ENCODE data around the gene PDCD10.

PDCD10 gene

GRCh38 chr3:167733961-167734497 is 663 bp downstream of the PDCD10 start:
- DNase-seq = peak; percentile 8

GRCh38 chr3:167732313-167733065 is 2.2 kb downstream of the PDCD10 start:
- DNase-seq = no peak

GRCh38 chr3:167731393-167731792 is 3.3 kb downstream of the PDCD10 start:
- DNase-seq = no peak

GRCh38 chr3:167729591-167729990 is 5.1 kb downstream of the PDCD10 start:
- no peak for DNase-seq

- no peak for DNase-seq
These were observed 5.9 kb downstream of the PDCD10 start for GRCh38 chr3:167728632-167729323.

DNA sequence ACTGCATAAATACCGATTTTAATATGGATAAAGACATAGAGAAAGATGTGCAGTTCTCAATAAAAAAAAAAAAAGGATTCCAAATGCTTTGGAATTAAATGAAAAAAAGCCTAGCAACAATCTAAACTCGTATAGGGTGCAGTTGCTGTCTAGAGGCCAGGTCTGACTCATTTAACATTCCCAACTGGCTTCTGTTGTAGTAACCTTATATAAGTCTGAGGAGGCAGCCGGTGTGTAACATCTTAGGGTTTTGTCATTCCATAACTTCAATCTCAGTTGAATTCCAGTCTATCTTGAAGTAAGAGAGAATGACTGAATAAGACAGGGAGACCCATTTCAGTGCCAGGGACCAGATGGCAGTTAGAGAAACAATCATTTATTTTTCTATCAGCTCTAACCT is 6.5 kb downstream of the PDCD10 start:
- DNase-seq = peak; percentile 74

- no peak for DNase-seq
These were observed 10.8 kb downstream of the PDCD10 start for GRCh38 chr3:167723872-167724271.

- no peak for DNase-seq
These were observed 11.6 kb downstream of the PDCD10 start for GRCh38 chr3:167723025-167723512.

GRCh38 chr3:167718582-167718981 is 16.1 kb downstream of the PDCD10 start:
- DNase-seq = no peak

DNA sequence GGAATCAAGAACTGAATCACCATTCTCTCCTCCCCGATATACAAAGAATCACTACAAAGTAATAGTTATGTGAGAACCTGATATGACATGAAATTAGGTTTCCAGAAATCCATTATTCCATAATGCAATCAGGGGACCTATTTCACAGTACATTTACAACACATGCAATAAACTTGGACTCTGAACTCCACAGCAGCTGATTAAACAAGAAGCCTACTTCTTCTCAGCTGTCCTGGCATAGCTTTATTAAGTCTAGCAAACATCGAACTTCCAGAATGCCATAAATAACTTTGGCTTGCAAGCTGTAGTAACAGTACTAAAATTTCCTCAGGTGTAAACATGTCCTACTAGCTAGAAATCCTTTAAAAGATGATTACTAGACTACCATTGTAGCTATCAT is 17.8 kb downstream of the PDCD10 start:
- DNase-seq = no peak

- DNase-seq = peak; percentile 6
These were observed 19.8 kb downstream of the PDCD10 start for GRCh38 chr3:167714871-167715270.

DNA sequence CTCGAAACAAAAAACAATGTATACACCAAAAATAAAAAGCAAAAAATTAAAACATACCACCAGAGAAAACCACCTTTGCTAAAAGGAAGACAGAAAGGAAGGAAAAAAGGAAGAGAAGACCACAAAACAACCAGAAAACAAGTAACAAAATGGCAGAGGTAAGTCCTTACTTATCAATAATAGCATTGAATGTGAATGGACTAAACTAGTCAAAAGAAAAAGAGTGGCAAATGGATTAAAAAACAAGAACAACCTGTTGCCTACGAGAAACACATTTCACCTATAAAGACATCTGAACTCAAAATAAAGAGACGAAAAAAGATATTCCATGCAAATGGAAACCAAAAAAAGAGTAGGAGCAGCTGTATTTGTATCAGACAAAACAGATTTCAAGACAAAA is 22.2 kb downstream of the PDCD10 start:
- DNase-seq = no peak

DNA sequence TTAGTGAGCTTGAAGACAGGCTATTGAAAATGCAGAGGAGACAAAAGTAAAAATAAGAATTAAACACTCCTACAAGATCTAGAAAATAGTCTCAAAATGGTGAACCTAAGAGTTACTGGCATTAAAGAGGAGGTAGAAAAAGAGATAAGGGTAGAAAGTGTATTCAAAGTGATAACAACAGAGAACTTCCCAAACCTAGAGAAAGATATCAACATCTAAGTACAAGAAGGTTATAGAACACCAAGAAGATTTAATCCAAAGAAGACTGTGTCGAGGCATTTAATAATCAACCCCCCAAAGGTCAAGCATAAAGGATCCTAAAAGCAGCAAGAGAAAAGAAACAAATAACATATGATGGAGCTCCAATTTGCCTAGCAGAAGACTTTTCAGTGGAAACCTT is 23.3 kb downstream of the PDCD10 start:
- no peak for DNase-seq

DNA sequence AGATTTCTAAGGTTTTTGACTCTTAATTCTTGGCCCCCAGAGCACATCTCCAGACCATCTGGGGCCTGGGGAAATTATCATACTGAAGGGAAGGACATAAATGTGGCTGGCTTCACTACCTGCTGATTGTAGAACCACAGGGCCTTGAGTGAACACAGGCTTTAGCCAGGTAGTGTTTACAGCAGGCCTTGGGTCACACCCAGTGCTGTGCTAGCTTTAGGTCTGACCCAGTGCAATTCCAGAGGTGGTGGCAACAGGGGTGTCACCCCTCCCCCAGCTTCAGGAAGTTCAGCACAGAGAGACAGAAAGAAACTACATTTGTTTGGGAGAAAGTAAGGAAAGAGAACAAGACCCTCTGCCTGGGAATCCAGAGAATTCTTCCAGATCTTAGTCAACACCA is 24.1 kb downstream of the PDCD10 start:
- no peak for DNase-seq

GRCh38 chr3:167709690-167710089 is 25.0 kb downstream of the PDCD10 start:
- DNase-seq = no peak

DNA sequence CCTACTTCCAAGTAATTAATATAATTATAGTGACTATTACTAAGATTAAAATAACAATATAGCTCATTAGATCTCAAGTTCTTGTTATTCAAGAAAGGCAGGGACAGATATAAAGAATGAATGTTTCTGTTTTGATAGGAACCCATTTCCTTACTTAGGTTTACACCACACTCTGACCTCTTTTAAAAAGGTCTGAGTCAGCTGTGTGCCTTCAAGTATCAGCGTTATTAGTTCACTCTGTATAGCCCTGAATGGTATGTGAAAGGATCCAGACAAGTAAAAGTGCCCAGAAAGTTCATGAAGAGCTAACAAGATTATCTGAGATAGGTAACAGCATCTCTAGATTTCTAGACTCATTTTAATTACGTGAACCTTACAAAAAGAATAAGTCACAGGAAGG is 28.9 kb downstream of the PDCD10 start:
- peak; percentile 9 for DNase-seq

- no peak for DNase-seq
These were observed 33.8 kb downstream of the PDCD10 start for GRCh38 chr3:167700926-167701325.

GRCh38 chr3:167700046-167700445 is 34.6 kb downstream of the PDCD10 start:
- peak; percentile 7 for DNase-seq

DNA sequence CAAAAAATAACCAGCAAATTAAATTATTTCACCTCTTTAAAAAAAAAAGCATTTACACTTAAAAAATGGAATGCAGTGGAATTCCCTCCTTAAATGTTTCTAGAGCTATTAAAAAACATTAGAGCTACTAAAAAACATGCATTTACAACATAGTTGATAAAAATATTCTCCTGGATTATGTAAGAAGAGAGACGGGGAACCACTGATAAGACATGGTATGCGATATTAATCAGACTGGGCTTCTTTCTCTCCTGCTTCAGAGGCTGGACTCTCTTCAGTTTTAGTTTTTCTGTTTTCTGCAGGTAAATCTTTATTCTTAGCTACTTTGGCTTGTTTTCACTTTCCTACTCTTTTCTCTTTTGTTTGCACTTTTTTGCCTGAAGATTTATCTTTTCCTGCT is 40.6 kb downstream of the PDCD10 start:
- DNase-seq = no peak

- DNase-seq = peak; percentile 63
These were observed 43.3 kb downstream of the PDCD10 start for GRCh38 chr3:167691366-167691765.

DNA sequence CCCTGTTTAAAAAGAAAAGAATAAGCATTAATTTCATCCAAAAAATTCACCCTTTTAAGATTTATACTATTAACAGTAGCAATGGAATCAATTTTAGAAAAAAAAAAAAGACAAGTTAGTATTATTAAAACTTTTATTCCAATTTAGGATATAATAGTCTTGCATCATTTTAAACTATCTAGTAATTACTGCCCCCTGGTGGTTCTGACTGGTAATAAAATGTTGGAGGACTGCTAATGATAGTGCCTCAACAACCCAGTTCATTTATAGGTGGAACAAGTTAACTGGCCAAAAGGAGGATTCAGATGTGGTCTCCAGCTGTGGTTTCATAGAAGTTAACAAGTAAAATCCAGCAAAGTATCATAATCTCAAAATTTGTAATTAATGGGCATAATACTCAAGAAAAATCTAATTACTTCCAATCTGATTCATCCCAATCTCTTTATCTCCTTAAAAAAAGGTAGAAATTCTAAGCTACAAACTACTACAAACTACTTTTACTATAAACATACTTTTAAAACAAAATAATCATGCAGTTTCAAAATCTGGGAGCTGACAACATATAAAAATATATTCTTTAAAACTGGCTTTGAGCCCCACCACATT is 50.2 kb downstream of the PDCD10 start:
- peak; percentile 64 for DNase-seq

- no peak for DNase-seq
These were observed 55.2 kb downstream of the PDCD10 start for GRCh38 chr3:167679526-167679925.

DNA sequence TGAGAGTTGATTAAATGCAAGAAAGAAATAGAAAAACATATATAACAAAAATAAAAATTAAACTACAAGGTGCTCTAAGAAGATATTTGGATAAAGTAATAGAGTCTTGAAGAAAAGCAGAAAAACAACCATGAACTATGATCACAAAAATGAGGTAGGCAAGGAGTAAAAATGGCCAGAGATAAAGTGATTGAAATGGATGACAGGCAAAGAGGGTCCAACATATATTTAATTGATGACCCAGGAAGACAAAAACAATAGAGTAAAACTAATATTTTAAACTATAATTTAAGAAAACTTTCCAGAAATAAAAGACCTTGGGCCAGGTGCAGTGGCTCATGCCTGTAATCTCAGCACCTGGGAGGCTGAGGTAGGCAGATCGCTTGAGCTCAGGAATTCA is 58.8 kb downstream of the PDCD10 start:
- no peak for DNase-seq
